Activated B cell treated with CpG ODN at 0.5 μM for 24 hours (primary cell): ENCODE results near the gene TTLL3. TPM values are rescaled to one million over a fixed set of nuclear protein-coding genes. Genes with fewer than 3 reads are reported as not detected.
"Not testable (repeated sequence)": the region's sequence is repeated elsewhere in the genome, so short reads cannot be mapped to it uniquely, and the experiment has no call there.

Experiments
- ATAC-seq: fragments of 200-7000 bp; cut with Tn5 transposase; one replicate; pipeline ENCODE4 v1.10.0; 2021; ENCODE audit warnings: low read depth, mild to moderate bottlenecking, moderate library complexity
- CTCF ChIA-PET: fragments of 350-600 bp; sonication (Branson Sonifier 250); formaldehyde crosslinking; loops from one replicate; lab custom pipeline; 2021; ENCODE audit warnings: antibody characterized with exemption; lab: Charles Lee
- POLR2A ChIA-PET: fragments of 350-600 bp; sonication (Branson Sonifier 250); formaldehyde crosslinking; loops from one replicate; lab custom pipeline; 2021; ENCODE audit warnings: antibody characterized with exemption; lab: Charles Lee
- DNase-seq: peaks from one replicate; pipeline ENCODE4 v3.0.0; 2022
- H3K27ac Mint-ChIP-seq: one replicate; pipeline ENCODE4 v1.8.0; 2020; ENCODE audit warnings: mixed read lengths
- H3K27me3 Mint-ChIP-seq: one replicate; pipeline ENCODE4 v1.8.0; 2021; ENCODE audit warnings: mixed read lengths
- H3K36me3 Mint-ChIP-seq: one replicate; pipeline ENCODE4 v1.8.0; 2021; ENCODE audit warnings: low read depth, mixed read lengths
- H3K4me1 Mint-ChIP-seq: one replicate; pipeline ENCODE4 v1.8.0; 2021; ENCODE audit warnings: mixed read lengths
- H3K4me3 Mint-ChIP-seq: one replicate; pipeline ENCODE4 v1.8.0; 2020; ENCODE audit warnings: mild to moderate bottlenecking, mixed read lengths
- H3K9me3 Mint-ChIP-seq: one replicate; pipeline ENCODE4 v1.8.0; 2020; ENCODE audit warnings: mixed read lengths
- intact Hi-C: fragments of 100-400 bp; cut with micrococcal nuclease; formaldehyde crosslinking; loops from one replicate; pipeline ENCODE4 v1.15.1; 2024
- total RNA-seq: library from RNA; stranded (reverse); gene quantifications from 2 replicates; pipeline ENCODE4 v1.2.3, GENCODE V29; 2022
- TF ChIP-seq, protein P1 (sequence below): fragments of 200-600 bp; IDR thresholded peaks from one replicate; pipeline ENCODE4 v1.8.0; 2022; ENCODE audit warnings: antibody characterized with exemption, mild to moderate bottlenecking

The TTLL3 gene
- total RNA-seq, 1 donor from 2014 or later: 61.9 TPM

DNA sequence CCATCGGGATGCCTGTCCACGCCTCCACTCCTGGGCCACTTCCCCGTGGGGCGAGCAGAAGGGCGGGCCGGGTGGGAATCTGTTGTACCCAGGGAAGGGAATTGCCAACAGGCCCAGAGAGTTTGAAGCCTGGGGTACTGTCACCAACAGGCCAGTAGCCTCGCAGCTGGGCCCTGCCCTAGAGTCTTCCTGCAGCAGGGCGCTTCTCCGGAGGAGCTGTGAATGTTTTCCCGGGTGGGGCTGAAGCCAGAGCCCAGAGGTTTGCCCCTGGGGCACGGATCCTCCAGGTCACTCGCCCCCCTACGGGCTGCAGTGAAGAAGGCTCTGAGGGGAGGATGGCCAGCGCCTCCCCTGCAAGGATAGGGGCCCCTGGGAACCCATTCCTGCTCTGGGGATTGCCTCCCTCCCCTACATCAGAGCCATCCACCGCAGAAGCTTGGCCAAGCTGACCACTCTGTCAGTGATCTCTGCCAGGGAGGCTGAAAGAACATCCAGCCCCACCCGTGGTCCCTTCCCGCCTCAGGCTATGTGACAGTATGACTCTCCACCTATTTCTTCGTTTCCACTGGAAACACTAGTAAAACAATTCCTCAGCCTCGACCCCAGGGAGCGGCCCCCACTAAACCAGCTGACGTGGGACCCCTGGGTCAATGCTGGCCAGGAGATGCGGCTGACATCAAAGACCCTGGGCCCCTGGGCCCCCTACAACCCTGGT is 53.2 kb downstream of the TTLL3 start:
- H3K36me3 Mint-ChIP-seq: no peaks in the 10 kb centered on the region
- CTCF ChIA-PET: no interaction called here
- no peak overlapping the region for H3K27ac Mint-ChIP-seq
- TF ChIP-seq, protein P1, sequence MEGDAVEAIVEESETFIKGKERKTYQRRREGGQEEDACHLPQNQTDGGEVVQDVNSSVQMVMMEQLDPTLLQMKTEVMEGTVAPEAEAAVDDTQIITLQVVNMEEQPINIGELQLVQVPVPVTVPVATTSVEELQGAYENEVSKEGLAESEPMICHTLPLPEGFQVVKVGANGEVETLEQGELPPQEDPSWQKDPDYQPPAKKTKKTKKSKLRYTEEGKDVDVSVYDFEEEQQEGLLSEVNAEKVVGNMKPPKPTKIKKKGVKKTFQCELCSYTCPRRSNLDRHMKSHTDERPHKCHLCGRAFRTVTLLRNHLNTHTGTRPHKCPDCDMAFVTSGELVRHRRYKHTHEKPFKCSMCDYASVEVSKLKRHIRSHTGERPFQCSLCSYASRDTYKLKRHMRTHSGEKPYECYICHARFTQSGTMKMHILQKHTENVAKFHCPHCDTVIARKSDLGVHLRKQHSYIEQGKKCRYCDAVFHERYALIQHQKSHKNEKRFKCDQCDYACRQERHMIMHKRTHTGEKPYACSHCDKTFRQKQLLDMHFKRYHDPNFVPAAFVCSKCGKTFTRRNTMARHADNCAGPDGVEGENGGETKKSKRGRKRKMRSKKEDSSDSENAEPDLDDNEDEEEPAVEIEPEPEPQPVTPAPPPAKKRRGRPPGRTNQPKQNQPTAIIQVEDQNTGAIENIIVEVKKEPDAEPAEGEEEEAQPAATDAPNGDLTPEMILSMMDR: no peak
- intact Hi-C loops: no loop called here
- ATAC-seq: no peak
- H3K4me1 Mint-ChIP-seq: peaks cover 2% of the 10 kb centered on the region
- no peak for DNase-seq
- H3K9me3 Mint-ChIP-seq: no peaks in the 10 kb centered on the region
- H3K27me3 Mint-ChIP-seq: peaks cover 9% of the 10 kb centered on the region
- POLR2A ChIA-PET: no interaction called here
- no peak overlapping the region for H3K4me3 Mint-ChIP-seq

DNA sequence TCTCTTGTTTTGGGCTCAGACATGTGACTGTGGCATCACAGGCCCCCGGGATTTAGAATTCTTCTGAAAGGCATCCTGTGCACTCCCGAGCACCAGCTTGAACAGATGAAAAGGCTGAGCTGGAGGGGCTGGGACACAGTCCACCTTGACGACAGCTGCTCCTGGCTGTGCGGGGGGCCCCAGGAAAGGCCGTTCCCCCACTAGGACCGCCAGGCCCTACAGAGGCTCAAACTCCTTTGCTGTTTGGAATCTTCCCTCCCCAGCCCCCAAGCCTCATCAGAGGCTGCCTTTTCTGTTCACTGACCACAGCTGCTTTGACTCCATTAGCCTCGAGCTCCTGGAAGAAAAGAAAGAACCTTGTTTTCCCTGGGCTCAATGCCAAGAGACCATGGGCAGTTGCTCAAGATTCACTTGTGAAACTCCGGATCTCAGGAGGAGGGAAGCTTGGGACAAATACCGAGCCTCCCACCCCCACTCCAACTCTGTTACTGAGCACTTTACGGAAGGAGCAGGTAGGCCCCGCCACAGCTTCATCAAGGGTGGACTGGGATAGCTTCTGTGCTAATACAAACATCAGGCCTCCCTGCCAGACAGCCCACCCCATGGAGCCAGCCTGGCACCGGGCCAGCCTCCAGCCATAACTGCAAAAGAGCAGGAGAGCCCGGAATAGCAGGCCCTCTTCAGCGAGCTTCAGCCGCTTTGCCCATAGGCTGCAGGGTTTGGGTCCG is 54.3 kb downstream of the TTLL3 start:
- ChIA-PET POLR2A (no interaction called here), CTCF (no interaction called here)
- TF ChIP-seq, protein P1: no peak
- H3K36me3 Mint-ChIP-seq: no peaks in the 10 kb centered on the region
- peaks cover 2% of the 10 kb centered on the region for H3K4me1 Mint-ChIP-seq
- no peak for DNase-seq
- no peak for ATAC-seq
- peaks cover 9% of the 10 kb centered on the region for H3K27me3 Mint-ChIP-seq
- no peak overlapping the region for H3K4me3 Mint-ChIP-seq
- H3K9me3 Mint-ChIP-seq: no peaks in the 10 kb centered on the region
- intact Hi-C loops: no loop called here
- no peak overlapping the region for H3K27ac Mint-ChIP-seq

DNA sequence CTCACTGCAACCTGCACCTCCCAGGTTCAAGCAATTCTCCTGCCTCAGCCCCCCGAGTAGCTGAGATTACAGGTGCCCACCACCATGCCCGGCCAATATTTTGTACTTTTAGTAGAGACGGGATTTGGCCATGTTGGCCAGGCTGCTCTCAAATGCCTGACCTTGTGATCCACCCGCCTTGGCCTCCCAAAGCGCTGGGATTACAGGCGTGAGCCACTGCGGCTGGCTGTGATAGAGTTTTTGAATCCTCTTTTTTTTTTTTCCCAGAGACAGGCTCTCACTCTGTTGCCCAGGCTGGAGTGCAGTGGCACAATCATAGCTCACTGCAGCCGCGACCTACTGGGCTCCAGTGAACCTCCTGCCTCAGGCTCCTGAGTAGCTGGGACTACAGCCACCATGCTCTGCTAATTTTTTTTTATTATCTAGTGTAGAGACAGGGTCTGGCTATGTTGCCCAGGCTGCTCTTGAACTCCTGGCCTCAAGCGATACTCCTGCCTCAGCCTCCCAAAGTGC is 55.1 kb downstream of the TTLL3 start:
- H3K36me3 Mint-ChIP-seq, H3K4me3 Mint-ChIP-seq, DNase-seq, POLR2A ChIA-PET, H3K9me3 Mint-ChIP-seq, H3K4me1 Mint-ChIP-seq, ATAC-seq, H3K27ac Mint-ChIP-seq, H3K27me3 Mint-ChIP-seq, CTCF ChIA-PET, intact Hi-C loops: not testable (repeated sequence)

DNA sequence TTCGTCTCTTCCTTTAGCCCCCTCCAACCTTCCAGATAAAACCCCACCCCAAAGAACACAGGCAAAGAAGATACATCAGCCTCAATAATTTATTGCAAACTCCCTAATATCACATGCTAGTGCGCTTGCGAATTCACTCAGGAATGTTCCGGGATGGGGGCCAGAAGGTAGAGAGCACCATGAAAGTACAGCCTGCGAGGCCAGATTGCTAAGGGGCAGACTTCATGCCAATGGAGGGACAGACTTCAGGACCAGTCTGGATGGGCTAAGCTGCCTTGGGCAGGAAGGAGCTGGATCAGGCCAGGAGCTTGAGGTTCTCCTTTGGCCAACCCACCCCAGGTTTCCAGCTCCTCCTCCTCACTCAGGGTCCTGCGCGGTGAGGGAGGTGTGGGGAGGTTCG is 56.6 kb downstream of the TTLL3 start:
- H3K9me3 Mint-ChIP-seq: no peaks in the 10 kb centered on the region
- H3K27me3 Mint-ChIP-seq: peaks cover 7% of the 10 kb centered on the region
- intact Hi-C loops: no loop called here
- no peak overlapping the region for H3K27ac Mint-ChIP-seq
- no peak for DNase-seq
- H3K4me3 Mint-ChIP-seq: no peak overlapping the region
- POLR2A ChIA-PET: no interaction called here
- peaks cover 2% of the 10 kb centered on the region for H3K4me1 Mint-ChIP-seq
- ATAC-seq: no peak
- H3K36me3 Mint-ChIP-seq: no peaks in the 10 kb centered on the region
- CTCF ChIA-PET: interaction anchor here (0.6 kb wide), 1 partner anchor 807 kb away, joined by 5 read pairs; no protein-coding TSS in a partner anchor
- TF ChIP-seq, protein P1: no peak

DNA sequence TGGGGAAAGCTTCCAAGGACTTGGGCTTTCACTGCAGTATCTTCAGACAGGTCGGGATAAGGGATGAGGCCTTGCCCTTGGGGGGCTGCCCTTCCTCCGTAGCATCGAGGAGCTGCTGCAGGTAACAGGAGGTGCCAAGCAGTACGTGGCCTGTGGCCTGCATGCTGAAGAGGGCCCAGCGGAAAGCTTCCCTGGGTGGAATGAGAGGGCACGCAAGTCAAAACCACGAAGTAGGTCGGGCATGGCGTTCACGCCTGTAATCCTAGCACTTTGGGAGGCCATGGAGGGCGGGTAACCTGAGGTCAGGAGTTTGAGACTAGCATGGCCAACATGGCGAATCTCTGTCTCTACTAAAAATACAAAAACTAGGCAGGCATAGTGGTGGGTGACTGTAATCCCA is 57.0 kb downstream of the TTLL3 start:
- Mint-ChIP-seq H3K4me1 (peaks cover 2% of the 10 kb centered on the region), H3K36me3 (no peaks in the 10 kb centered on the region), H3K27ac (no peak overlapping the region), H3K27me3 (peaks cover 3% of the 10 kb centered on the region), H3K4me3 (no peak overlapping the region), H3K9me3 (no peaks in the 10 kb centered on the region)
- ChIA-PET POLR2A (no interaction called here), CTCF (no interaction called here)
- intact Hi-C loops: no loop called here
- DNase-seq (no peak), ATAC-seq (no peak)
- TF ChIP-seq, protein P1: no peak
